ENCODE measurements around the gene CAMTA1.

DNA sequence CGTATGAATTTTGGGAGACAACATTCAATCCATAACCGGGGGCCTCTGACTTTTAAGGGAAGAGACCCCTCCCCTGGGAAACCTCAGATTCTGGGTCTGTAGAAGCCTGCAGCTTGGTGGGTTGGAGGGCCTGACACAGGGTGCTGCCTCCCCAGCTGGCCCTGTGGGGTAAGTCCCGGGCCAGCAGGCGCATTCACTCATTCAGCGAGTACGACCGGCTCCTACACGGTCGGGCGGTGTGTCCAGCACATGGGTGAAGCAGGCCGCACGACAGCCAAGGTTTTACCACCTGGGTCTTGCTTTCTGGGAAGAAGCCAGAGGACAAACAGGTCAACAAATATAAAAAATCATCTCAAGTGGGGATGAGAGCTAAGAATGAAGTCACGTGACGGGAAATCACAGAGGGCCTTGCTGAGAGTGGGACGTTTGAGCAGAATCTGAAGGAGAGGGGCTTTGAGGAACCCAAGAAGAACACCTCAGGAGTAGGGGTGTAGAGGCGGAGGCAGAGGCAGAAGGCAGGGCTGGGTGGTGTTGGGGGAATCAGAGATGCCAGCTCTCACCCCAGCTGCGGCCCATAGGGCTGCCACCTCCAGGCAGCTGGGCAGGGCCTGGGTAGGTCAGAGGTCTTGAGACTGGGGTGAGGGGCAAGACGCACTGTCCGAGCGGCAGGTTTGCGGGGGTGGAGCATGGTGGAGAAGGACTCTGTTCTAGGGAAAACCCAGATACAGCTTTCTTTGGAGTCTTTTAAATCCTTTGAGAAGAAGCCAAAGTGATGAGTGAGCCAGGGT, 652.5 kb downstream of the CAMTA1 start:
- TF ChIP-seq, protein P1, sequence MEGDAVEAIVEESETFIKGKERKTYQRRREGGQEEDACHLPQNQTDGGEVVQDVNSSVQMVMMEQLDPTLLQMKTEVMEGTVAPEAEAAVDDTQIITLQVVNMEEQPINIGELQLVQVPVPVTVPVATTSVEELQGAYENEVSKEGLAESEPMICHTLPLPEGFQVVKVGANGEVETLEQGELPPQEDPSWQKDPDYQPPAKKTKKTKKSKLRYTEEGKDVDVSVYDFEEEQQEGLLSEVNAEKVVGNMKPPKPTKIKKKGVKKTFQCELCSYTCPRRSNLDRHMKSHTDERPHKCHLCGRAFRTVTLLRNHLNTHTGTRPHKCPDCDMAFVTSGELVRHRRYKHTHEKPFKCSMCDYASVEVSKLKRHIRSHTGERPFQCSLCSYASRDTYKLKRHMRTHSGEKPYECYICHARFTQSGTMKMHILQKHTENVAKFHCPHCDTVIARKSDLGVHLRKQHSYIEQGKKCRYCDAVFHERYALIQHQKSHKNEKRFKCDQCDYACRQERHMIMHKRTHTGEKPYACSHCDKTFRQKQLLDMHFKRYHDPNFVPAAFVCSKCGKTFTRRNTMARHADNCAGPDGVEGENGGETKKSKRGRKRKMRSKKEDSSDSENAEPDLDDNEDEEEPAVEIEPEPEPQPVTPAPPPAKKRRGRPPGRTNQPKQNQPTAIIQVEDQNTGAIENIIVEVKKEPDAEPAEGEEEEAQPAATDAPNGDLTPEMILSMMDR (IDR thresholded peaks at IDR 0.05; ENCODE audit: low read length) = no peak
- TF ChIP-seq EZH2phosphoT487 (IDR thresholded peaks at IDR 0.05; ENCODE audit: low read length) = no peak
